Panc1 (cell line): Measurements from ENCODE around the gene TGDS. TPM values are rescaled to one million over a fixed set of nuclear protein-coding genes. Genes with fewer than 3 reads are reported as not detected.

Source experiments
- ATAC-seq: fragments of 200-7000 bp; cut with Tn5 transposase; 2 replicates; pipeline ENCODE4 v1.9.1; 2020; ENCODE audit warnings: mild to moderate bottlenecking, moderate library complexity
- BruUV-seq: library from RNA; stranded (reverse); fragments of 400-500 nt; replicated peaks from 2 replicates; lab custom pipeline; 2021; lab: Mats Ljungman, UMichigan
- CTCF ChIA-PET: fragments of 300-600 bp; sonication (Branson Sonifier 250); formaldehyde crosslinking; loops from one replicate; lab custom pipeline; 2022; ENCODE audit warnings: antibody characterized with exemption; lab: Charles Lee
- POLR2A ChIA-PET: fragments of 300-600 bp; sonication (Branson Sonifier 250); formaldehyde crosslinking; loops from one replicate; lab custom pipeline; 2022; ENCODE audit warnings: antibody characterized with exemption; lab: Charles Lee
- DNase-seq: peaks from one replicate; pipeline ENCODE4 v3.0.0-alpha.2; 2010; ENCODE audit warnings: low read depth, low spot score
- H3K27ac ChIP-seq: 2 replicates; pipeline ENCODE4 v1.5.1; 2011; ENCODE audit warnings: mild to moderate bottlenecking, low read length, inconsistent platforms
- H3K27me3 ChIP-seq: fragments of 200-500 bp; sonication (Bioruptor generic); 2 replicates; pipeline ENCODE4 v1.6.0; 2014; ENCODE audit warnings: low read length, inconsistent platforms; ENCODE audit not compliant: control insufficient read depth, insufficient read depth
- H3K36me3 ChIP-seq: fragments of 200-500 bp; sonication (Bioruptor generic); 2 replicates; pipeline ENCODE4 v1.5.1; 2014; ENCODE audit warnings: inconsistent platforms, mild to moderate bottlenecking, low read length, moderate library complexity; ENCODE audit not compliant: control insufficient read depth, insufficient read depth
- H3K4me1 ChIP-seq: 2 replicates; pipeline ENCODE4 v1.5.1; 2011; ENCODE audit warnings: inconsistent platforms, mild to moderate bottlenecking, low read length, moderate library complexity; ENCODE audit not compliant: control insufficient read depth, insufficient read depth
- H3K4me3 ChIP-seq, 2 experiments: 2 replicates each; pipeline ENCODE4 v1.5.1; 2011 to 2012; ENCODE audit warnings: low read depth in 2 of 2, low read length in 2 of 2, mild to moderate bottlenecking in 2 of 2, inconsistent platforms in 1 of 2, moderate library complexity in 1 of 2
- H3K9me3 ChIP-seq: fragments of 200-500 bp; sonication (Bioruptor generic); 2 replicates; pipeline ENCODE4 v1.5.1; 2014; ENCODE audit warnings: low read depth, mild to moderate bottlenecking, inconsistent platforms, low read length, moderate library complexity; ENCODE audit not compliant: control insufficient read depth, insufficient read depth
- CTCF ChIP-seq: fragments of 450-650 bp; IDR thresholded peaks from 2 replicates; pipeline ENCODE4 v1.5.1; 2017; ENCODE audit warnings: mild to moderate bottlenecking
- POLR2AphosphoS5 ChIP-seq: IDR thresholded peaks from 2 replicates; pipeline ENCODE4 v1.6.1; 2012; ENCODE audit warnings: mild to moderate bottlenecking, low read depth, low read length, moderate library complexity
- SIN3A ChIP-seq: IDR thresholded peaks from 2 replicates; pipeline ENCODE4 v1.6.1; 2012; ENCODE audit warnings: low read depth, mild to moderate bottlenecking, low read length, moderate library complexity, borderline replicate concordance; ENCODE audit not compliant: insufficient read depth
- TCF7L2 ChIP-seq: IDR thresholded peaks from 2 replicates; pipeline ENCODE4 v1.6.1; 2011; ENCODE audit warnings: mild to moderate bottlenecking, low read depth, low read length, inconsistent platforms
- in situ Hi-C: cut with HindIII; loops from 2 replicates; pipeline ENCODE4 v1.10.0; 2016; ENCODE audit warnings: low sequenced_read_pairs, low pct_unique_long_range_greater_than_20kb
- intact Hi-C: fragments of 100-400 bp; cut with micrococcal nuclease; formaldehyde crosslinking; loops from one replicate; pipeline ENCODE4 v1.10.0; 2022; ENCODE audit not compliant: unreplicated experiment
- total RNA-seq: library from RNA; stranded (reverse); gene quantifications from one replicate; pipeline ENCODE4 v1.2.1, GENCODE V29; 2021; ENCODE audit not compliant: unreplicated experiment
- TF ChIP-seq, protein P1 (sequence below), 2 experiments: IDR thresholded peaks; 2 replicates each; pipeline ENCODE4 v1.6.1; 2011 to 2012; ENCODE audit warnings: low read depth in 2 of 2, control low read depth in 1 of 2, low read length in 1 of 2, mild to moderate bottlenecking in 1 of 2, moderate library complexity in 1 of 2; ENCODE audit not compliant: insufficient read depth in 1 of 2

TGDS gene
- total RNA-seq, 1 experiment from 2014 or later = 7.9 TPM

DNA sequence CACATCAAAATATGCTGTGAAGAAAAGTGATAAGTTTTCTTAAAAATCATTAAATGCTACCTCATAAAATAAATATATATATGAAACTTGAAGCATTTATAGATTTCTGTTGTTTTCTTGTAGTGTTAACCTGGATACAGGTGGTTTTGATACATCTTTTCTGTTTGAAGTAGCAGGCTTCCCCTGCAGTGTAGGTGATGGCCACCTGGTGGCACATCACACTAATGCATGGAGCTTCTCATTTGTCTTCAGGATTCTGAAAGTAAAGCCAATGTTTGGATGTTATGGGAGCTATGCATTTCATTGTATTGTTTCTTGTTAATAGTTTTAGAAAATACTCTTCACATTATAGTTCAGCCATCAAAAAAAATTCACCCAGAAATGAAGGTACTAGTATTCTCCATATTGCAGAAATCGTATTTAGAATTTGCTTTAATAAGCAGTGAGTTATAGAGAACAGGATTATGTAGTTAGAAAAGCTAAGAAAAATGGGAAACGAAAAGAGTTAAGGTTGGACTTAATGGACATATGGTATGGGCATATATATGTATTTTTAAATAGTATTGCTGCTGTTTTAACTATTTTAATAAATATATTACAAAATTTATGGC is 24.4 kb upstream of the TGDS start:
- in situ Hi-C loops (no loop called here), intact Hi-C loops (no loop called here)
- ATAC-seq (no peak), DNase-seq (no peak)
- no TSS peak for BruUV-seq
- Histone ChIP-seq H3K27me3 (no peaks in the 10 kb centered on the region), H3K4me3 (no peak overlapping the region), H3K36me3 (peaks cover 12% of the 10 kb centered on the region), H3K27ac (no peak overlapping the region), H3K9me3 (no peaks in the 10 kb centered on the region), H3K4me1 (no peaks in the 10 kb centered on the region)
- ChIA-PET POLR2A (no interaction called here), CTCF (interaction anchor here (0.6 kb wide), 2 partner anchors 24 to 188 kb away, joined by 4 read pairs; no protein-coding TSS in a partner anchor)
- TF ChIP-seq CTCF (peak; percentile 71; the same call in 1 of the 2 replicates), POLR2AphosphoS5 (no peak)

GRCh38 chr13:94617389-94618000 is 21.5 kb upstream of the TGDS start:
- Histone ChIP-seq H3K4me1 (no peaks in the 10 kb centered on the region), H3K4me3 (no peak overlapping the region), H3K27me3 (no peaks in the 10 kb centered on the region), H3K9me3 (no peaks in the 10 kb centered on the region), H3K36me3 (peaks cover 9% of the 10 kb centered on the region), H3K27ac (no peak overlapping the region)
- ChIA-PET POLR2A (no interaction called here), CTCF (interaction anchor here (0.7 to 1.3 kb wide), 3 partner anchors 182 to 188 kb away, joined by 3 to 7 read pairs (median 3); no protein-coding TSS in a partner anchor)
- no peak for ATAC-seq
- intact Hi-C loops (loop anchor here (5.0 kb wide), 1 partner anchor 180 kb away; no protein-coding TSS in a partner anchor), in situ Hi-C loops (no loop called here)
- TF ChIP-seq, protein P1, sequence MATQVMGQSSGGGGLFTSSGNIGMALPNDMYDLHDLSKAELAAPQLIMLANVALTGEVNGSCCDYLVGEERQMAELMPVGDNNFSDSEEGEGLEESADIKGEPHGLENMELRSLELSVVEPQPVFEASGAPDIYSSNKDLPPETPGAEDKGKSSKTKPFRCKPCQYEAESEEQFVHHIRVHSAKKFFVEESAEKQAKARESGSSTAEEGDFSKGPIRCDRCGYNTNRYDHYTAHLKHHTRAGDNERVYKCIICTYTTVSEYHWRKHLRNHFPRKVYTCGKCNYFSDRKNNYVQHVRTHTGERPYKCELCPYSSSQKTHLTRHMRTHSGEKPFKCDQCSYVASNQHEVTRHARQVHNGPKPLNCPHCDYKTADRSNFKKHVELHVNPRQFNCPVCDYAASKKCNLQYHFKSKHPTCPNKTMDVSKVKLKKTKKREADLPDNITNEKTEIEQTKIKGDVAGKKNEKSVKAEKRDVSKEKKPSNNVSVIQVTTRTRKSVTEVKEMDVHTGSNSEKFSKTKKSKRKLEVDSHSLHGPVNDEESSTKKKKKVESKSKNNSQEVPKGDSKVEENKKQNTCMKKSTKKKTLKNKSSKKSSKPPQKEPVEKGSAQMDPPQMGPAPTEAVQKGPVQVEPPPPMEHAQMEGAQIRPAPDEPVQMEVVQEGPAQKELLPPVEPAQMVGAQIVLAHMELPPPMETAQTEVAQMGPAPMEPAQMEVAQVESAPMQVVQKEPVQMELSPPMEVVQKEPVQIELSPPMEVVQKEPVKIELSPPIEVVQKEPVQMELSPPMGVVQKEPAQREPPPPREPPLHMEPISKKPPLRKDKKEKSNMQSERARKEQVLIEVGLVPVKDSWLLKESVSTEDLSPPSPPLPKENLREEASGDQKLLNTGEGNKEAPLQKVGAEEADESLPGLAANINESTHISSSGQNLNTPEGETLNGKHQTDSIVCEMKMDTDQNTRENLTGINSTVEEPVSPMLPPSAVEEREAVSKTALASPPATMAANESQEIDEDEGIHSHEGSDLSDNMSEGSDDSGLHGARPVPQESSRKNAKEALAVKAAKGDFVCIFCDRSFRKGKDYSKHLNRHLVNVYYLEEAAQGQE (IDR thresholded peaks at IDR 0.05; ENCODE audit: insufficient read depth in 1 of 2, low read depth in 2 of 2, low read length in 1 of 2) = no peak
- TF ChIP-seq TCF7L2 = no peak
- TF ChIP-seq CTCF = peak; percentile 48; the same call in 1 of the 2 replicates
- no peak for TF ChIP-seq POLR2AphosphoS5
- no peak for TF ChIP-seq SIN3A
- DNase-seq = no peak
- BruUV-seq = no TSS peak
